Measurements from ENCODE around the gene FAR1. TPM values are rescaled to one million over a fixed set of nuclear protein-coding genes. Genes with fewer than 3 reads are reported as not detected.

Gene FAR1
- total RNA-seq, 4 donors from 2014 or later: 29.3 to 50.3 (median 35.0) TPM

DNA sequence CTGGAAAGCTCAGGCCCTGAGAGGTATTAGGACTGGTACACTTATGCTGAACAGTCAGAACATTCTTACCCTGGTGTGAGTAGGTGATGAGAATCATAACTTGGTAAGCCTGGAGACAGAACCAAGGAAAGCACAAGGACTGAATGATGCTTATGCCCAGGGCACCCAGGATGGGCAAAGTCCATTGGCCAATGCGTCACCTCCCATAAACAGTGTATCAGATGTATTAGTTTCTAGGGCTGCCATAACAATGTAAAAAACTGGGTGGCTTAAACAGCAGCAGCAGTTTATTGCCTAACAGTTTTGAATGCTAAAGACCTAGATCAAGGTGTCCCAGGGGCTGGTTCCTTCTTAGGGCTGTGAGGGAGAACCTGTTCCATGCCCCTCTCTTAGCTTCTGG, 107.0 kb downstream of the FAR1 start:
- no peak for DNase-seq (ENCODE audit: extremely low spot score)
- 100% methylated on average over 1 of the region's 1 CpG for whole genome bisulfite sequencing
- no peaks in the 10 kb centered on the region for H3K9me3 ChIP-seq
- H3K36me3 ChIP-seq: no peaks in the 10 kb centered on the region
- H3K4me1 ChIP-seq: no peaks in the 10 kb centered on the region
- TF ChIP-seq POLR2A (IDR thresholded peaks at IDR 0.05; ENCODE audit: low read depth): no peak
- TF ChIP-seq CTCF (IDR thresholded peaks at IDR 0.05): no peak
- TF ChIP-seq POLR2AphosphoS5 (IDR thresholded peaks at IDR 0.05): no peak
- TF ChIP-seq EP300 (IDR thresholded peaks at IDR 0.05): no peak
- H3K27me3 ChIP-seq: peaks cover 0 to 35% (median 0%) of the 10 kb centered on the region in 4 donors
- no peak overlapping the region for H3K27ac ChIP-seq (replicated peaks in 1 of 4)
- intact Hi-C loops (cut with DNase I): no loop called here
- no peak overlapping the region for H3K4me3 ChIP-seq

- no peaks in the 10 kb centered on the region for H3K36me3 ChIP-seq
- TF ChIP-seq POLR2AphosphoS5 (IDR thresholded peaks at IDR 0.05) (no peak), CTCF (IDR thresholded peaks at IDR 0.05) (no peak), POLR2A (IDR thresholded peaks at IDR 0.05; ENCODE audit: low read depth) (no peak), EP300 (IDR thresholded peaks at IDR 0.05) (no peak)
- no peak for DNase-seq (ENCODE audit: extremely low spot score)
- H3K27me3 ChIP-seq: peaks cover 0 to 28% (median 0%) of the 10 kb centered on the region in 4 donors
- H3K9me3 ChIP-seq: no peaks in the 10 kb centered on the region
- no peak overlapping the region for H3K27ac ChIP-seq (replicated peaks in 1 of 4)
- H3K4me1 ChIP-seq: no peaks in the 10 kb centered on the region
- H3K4me3 ChIP-seq: no peak overlapping the region
- 94% methylated on average over 3 of the region's 3 CpGs for WGBS
- intact Hi-C loops (cut with DNase I): no loop called here
Measured at GRCh38 chr11:13776134-13776815, 107.8 kb downstream of the FAR1 start.

GRCh38 chr11:13777341-13777985, 109.0 kb downstream of the FAR1 start:
- intact Hi-C loops (cut with DNase I): no loop called here
- Histone ChIP-seq H3K27me3 (peaks cover 0 to 21% (median 0%) of the 10 kb centered on the region in 4 donors), H3K27ac (replicated peaks in 1 of 4) (no peak overlapping the region), H3K36me3 (no peaks in the 10 kb centered on the region), H3K9me3 (no peaks in the 10 kb centered on the region), H3K4me1 (no peaks in the 10 kb centered on the region), H3K4me3 (no peak overlapping the region)
- WGBS: 38% methylated on average over 7 of the region's 7 CpGs
- DNase-seq (ENCODE audit: extremely low spot score): no peak
- TF ChIP-seq CTCF (IDR thresholded peaks at IDR 0.05): no peak
- TF ChIP-seq POLR2A (IDR thresholded peaks at IDR 0.05; ENCODE audit: low read depth): no peak
- TF ChIP-seq EP300 (IDR thresholded peaks at IDR 0.05): no peak
- TF ChIP-seq POLR2AphosphoS5 (IDR thresholded peaks at IDR 0.05): no peak

GRCh38 chr11:13778345-13778744, 109.9 kb downstream of the FAR1 start:
- TF ChIP-seq POLR2A (IDR thresholded peaks at IDR 0.05; ENCODE audit: low read depth): no peak
- TF ChIP-seq POLR2AphosphoS5 (IDR thresholded peaks at IDR 0.05): no peak
- no peak for TF ChIP-seq EP300 (IDR thresholded peaks at IDR 0.05)
- TF ChIP-seq CTCF (IDR thresholded peaks at IDR 0.05): no peak
- H3K27ac ChIP-seq (replicated peaks in 1 of 4): no peak overlapping the region
- intact Hi-C loops (cut with DNase I): no loop called here
- WGBS: 94% methylated on average over 1 of the region's 1 CpG
- no peak overlapping the region for H3K4me3 ChIP-seq
- no peaks in the 10 kb centered on the region for H3K36me3 ChIP-seq
- no peaks in the 10 kb centered on the region for H3K9me3 ChIP-seq
- no peaks in the 10 kb centered on the region for H3K4me1 ChIP-seq
- H3K27me3 ChIP-seq: peaks cover 0 to 21% (median 0%) of the 10 kb centered on the region in 4 donors
- no peak for DNase-seq (ENCODE audit: extremely low spot score)

All from esophagus muscularis mucosa (tissue), 4 donors.